Stimulated activated CD8-positive, alpha-beta memory T cell treated with anti-CD3 and anti-CD28 coated beads, Interleukin-7, amount 100 ng/mL, for 1 hour (primary cell): ENCODE measurements around the gene XKR8.

Experiments used
- DNase-seq, 2 donors: peaks; one replicate each; pipeline ENCODE4 v3.0.0-alpha.2; 2020; ENCODE audit warnings: low read depth in 2 of 2

The XKR8 gene

GRCh38 chr1:27955076-27955475, 4.7 kb upstream of the XKR8 start:
- DNase-seq = no peak

DNA sequence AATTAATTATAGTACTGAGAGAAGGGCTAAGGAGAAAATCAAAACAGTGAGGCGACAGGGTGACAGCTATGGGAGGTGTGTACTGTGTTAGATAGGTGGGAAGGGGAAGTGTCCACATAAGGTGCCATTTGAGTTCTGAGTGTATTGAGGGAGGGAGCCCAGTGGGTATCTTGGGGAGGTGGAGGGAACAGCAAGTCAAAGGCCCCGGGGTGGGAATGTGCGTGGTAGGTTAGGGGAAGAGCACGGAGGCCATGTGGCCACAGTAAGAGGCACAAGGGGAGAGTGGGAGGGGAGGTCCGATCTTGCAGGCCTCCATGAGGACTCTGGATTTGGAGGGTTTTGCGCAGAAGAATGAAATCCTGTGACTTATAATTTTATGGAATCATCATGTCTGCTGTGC, 3.0 kb upstream of the XKR8 start:
- DNase-seq = no peak

- no peak for DNase-seq
Observed at GRCh38 chr1:27957655-27958054, 2.1 kb upstream of the XKR8 start.

GRCh38 chr1:27958513-27958912, 1.3 kb upstream of the XKR8 start:
- DNase-seq = no peak

DNA sequence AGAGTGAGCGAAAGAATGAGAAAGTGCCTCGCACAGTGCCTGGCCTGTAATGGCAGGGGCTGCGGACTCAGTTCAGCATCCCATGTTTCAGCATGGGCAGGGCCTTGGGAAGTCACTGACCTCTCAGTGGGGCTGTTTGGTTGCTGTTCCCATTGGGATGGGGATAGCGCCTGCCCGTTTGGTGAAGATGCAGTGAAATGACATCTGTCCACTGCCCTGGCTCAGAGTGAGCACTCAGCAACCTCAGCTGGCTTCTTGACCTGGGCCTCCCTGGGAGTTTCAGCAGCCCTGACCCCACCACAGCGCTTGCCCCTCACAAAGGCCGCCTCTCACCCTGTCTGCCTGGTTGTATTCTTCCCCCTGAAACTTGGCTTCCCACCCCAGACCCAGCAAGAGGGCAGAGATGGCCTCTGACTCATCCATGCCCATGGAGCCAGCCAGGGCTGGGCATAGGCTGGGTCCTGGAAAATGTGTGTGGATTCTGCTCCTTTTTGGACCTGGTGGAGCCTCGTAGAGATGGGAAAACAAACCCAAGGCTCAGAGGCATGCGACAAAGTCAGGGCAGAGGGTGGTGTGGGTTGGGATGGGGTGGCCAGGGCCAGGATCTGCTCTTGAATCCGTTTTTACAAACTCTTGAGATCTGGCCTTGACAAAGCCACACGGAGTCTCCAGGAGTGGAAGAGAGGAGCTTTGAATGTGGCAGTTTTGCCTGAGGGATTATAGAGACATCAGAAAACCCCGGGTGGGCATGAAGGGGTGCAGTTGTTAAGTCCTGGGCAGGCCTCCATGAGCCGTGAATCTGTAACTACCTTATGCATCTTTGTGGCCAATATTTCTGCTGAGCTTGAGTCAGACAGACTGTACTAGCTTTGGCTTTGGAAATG, 1.2 kb downstream of the XKR8 start:
- DNase-seq = no peak

DNA sequence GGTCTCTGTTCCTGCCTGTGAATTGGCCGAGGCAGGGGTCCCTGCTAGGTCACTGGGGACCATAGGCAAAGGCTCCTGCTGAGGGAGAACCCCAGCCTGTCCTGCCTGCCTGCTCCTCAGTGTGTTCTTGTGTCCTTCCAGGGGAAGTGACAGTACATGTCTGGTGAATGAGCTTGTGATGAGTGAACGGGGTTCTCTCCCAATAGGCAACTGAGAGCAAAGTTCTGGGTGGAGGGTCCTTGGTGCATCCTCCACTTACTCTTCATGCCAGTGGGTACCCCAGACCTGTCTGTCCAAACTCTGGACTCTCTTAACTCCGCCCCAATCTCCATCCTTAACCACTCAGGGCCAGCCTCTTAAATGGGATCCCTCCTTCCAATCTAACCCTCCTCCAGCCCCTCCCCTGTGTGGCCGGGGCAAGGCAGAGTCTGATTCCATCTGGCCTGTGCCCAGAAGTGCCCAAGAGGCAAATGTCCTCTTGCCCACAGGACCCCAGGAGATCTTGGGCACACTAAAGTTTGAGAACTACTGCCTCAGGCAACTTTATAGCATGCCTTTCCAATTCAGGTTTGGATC, 2.0 kb downstream of the XKR8 start:
- DNase-seq = no peak

DNA sequence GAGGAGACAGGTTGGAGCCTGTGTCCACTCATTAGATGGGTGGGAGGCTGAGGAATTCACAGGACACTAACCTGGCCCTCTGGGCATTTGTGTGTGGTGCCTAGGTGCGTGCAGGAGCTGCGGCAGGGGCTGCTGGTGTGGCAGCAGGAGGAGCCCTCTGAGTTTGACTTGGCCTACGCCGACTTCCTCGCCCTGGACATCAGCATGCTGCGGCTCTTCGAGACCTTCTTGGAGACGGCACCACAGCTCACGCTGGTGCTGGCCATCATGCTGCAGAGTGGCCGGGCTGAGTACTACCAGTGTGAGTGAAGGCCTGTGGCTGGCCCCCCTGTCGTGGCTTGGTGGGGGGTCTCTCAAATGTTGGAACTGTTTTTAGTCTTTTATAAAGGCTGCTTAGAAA, 3.6 kb downstream of the XKR8 start:
- no peak for DNase-seq

GRCh38 chr1:27966402-27967105, 6.8 kb downstream of the XKR8 start:
- no peak for DNase-seq

DNA sequence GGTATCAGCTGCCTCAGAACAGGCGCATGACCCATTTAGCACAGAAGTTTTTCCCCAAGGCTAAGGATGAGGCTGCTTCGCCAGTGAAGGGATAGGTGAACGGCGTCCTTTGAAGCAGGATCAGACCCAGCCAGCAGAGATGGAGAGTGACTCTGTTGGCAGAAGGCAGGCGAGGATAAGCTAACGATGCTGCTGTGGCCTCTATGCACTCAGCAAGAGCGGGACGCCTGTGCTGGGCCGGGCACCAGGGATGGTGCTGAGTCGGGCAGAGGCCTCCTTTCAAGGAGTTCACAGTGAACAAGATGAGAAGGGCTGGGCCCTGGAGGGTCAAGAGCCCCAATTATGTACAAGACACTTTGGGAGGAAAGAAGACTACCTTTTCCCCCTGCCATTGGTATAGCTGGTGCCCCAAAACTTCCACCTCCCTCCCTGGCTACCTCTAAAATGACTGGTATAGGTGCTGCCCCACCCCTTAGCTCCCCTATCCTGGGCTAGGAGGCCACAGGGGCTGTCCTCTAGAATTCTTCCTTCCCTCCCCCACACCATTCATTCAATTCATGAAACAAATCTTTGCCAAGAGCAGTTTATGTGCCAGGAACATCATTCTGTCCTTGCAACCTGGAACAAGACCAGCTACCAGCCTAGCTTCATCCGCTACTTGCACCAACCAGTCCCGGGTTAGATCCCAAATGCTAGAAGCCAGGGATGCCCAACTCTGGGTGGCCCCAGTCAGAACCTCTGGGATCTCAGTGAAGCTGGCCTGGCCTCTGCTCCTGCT, 7.5 kb downstream of the XKR8 start:
- no peak for DNase-seq

DNA sequence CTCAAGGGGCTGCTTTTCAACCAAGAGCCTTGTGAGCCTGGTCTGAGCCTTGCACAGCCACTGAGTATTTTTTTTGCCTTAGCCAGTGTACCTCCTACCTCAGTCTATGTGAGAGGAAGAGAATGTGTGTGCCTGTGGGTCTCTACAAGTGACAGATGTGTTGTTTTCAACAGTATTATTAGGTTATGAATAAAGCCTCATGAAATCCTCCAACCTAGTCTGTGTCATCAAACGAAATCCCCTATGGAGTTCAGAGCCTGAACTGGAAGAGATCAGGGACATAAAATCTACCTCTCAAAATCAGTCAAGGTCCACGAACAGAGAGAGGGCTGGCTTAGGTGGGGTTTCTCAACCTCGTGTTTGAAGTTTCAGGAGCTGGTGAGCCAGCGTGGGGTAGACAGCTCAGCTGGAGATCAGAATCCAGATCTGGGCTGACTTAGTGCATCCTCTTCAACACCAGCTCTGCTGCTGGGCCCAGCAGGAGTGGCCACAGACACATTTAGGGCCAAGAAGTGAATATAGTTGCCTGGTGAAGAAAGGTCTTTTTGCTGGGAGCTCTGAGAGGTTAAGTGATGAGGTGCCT, 8.2 kb downstream of the XKR8 start:
- DNase-seq = no peak

GRCh38 chr1:27968692-27969091, 8.9 kb downstream of the XKR8 start:
- DNase-seq = no peak

DNA sequence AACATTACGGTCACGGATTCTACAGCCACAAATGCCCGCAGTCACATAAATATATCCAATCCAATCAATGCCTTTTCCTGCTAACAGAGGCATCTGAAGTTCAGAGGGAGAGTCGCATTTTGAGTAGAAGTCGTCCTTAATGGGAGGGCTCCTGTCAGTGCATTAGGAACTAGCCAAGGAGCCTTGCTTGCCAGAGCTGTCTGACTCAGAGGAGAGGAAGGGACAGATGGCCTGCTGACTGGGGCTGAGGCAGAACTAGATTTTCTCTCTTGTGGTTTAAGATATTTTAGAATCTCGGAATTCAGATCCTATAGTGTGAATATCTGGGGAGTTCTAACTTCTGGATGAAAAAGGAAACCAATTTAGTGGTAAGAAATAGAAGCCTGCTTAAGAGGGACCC, 10.6 kb downstream of the XKR8 start:
- no peak for DNase-seq

DNA sequence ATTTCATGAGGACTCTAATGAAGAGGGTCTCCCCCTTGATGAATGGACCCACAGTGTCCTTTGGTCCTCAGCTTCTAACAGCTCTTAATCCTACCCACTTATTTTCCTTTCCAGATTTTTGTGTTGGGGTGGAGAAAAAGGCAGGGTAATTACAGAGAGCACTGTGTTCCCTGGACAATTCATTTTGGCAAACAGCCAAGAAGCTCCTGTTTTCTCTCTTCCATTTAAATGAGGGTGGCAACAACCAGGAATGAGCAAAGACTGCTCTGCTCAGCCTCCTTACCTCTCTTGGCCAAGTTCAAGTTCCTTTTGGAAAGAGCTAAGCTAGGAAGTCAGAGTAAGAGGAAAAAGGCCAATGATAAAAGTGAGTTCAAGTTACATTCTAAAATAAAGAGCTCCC, 11.9 kb downstream of the XKR8 start:
- no peak for DNase-seq

DNA sequence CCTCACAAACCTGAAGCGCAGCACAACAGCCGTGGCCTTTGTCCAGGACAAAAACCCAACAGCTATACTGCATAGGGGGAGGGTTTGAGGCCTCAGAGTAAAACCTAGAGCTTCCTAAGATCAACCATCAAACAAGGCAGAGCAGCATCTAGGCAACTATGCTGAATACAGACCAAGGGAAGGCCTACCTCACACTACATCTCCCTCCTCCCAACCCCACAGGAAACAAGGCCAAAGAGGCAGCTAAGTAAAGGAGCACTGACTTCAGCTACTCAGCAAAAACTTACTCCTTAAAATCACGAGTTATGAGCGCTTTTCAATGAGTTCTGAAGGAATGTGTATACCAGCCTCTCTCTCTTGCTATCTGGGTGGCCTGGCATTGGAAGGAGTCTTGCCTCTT, 12.4 kb downstream of the XKR8 start:
- DNase-seq = no peak

- no peak for DNase-seq
Observed at GRCh38 chr1:27973771-27974416, 14.1 kb downstream of the XKR8 start.

- DNase-seq = no peak
Observed at GRCh38 chr1:27974417-27974781, 14.6 kb downstream of the XKR8 start.

GRCh38 chr1:27979151-27979858, 19.5 kb downstream of the XKR8 start:
- DNase-seq = no peak

- no peak for DNase-seq
Observed at GRCh38 chr1:27979859-27980201, 20.1 kb downstream of the XKR8 start.

- DNase-seq = no peak
Observed at GRCh38 chr1:27980216-27980845, 20.6 kb downstream of the XKR8 start.

GRCh38 chr1:27981145-27981544, 21.4 kb downstream of the XKR8 start:
- no peak for DNase-seq
